Islet precursor cell (in vitro differentiated cells): ENCODE results near the gene NFKBIE.
"Not testable (repeated sequence)": the region's sequence is repeated elsewhere in the genome, so short reads cannot be mapped to it uniquely, and the experiment has no call there.

ENCODE experiments used
- DNase-seq: peaks from one replicate; pipeline ENCODE4 v3.0.0-alpha.2; 2018

Gene NFKBIE

GRCh38 chr6:44265007-44265721 lies at the start of gene NFKBIE:
TSS of gene NFKBIE (minus strand) at chr6:44265551. CDS start at chr6:44265346, 205 bp downstream.
- DNase-seq = peak; percentile 96

- DNase-seq = not testable (repeated sequence)
Observed at GRCh38 chr6:44314657-44315056, 49.3 kb upstream of the NFKBIE start.

GRCh38 chr6:44312901-44313788 lies 47.8 kb upstream of the NFKBIE start, which contains the start of gene AARS2:
TSS of gene AARS2 (minus strand) at chr6:44313347. CDS start at chr6:44313323, 24 bp downstream.
- DNase-seq = peak; percentile 93

GRCh38 chr6:44311767-44312166 lies 46.4 kb upstream of the NFKBIE start:
- DNase-seq = no peak

GRCh38 chr6:44311304-44311703 lies 46.0 kb upstream of the NFKBIE start:
- no peak for DNase-seq

GRCh38 chr6:44310241-44310640 lies 44.9 kb upstream of the NFKBIE start:
- no peak for DNase-seq

GRCh38 chr6:44309631-44310030 lies 44.3 kb upstream of the NFKBIE start:
- DNase-seq = no peak

GRCh38 chr6:44309092-44309491 lies 43.7 kb upstream of the NFKBIE start:
- DNase-seq = no peak

- no peak for DNase-seq
Observed at GRCh38 chr6:44307217-44307616, 41.9 kb upstream of the NFKBIE start.

GRCh38 chr6:44306710-44307109 lies 41.4 kb upstream of the NFKBIE start:
- no peak for DNase-seq

- no peak for DNase-seq
Observed at GRCh38 chr6:44305200-44305725, 39.9 kb upstream of the NFKBIE start.

- peak; percentile 72 for DNase-seq
Observed at GRCh38 chr6:44304282-44305199, 39.2 kb upstream of the NFKBIE start.

GRCh38 chr6:44303842-44304241 lies 38.5 kb upstream of the NFKBIE start:
- no peak for DNase-seq

GRCh38 chr6:44302856-44303255 lies 37.5 kb upstream of the NFKBIE start:
- no peak for DNase-seq

- DNase-seq = no peak
Observed at GRCh38 chr6:44301782-44302564, 36.6 kb upstream of the NFKBIE start.

- DNase-seq = no peak
Observed at GRCh38 chr6:44301106-44301505, 35.8 kb upstream of the NFKBIE start.

- no peak for DNase-seq
Observed at GRCh38 chr6:44300292-44300823, 35.0 kb upstream of the NFKBIE start.

GRCh38 chr6:44298864-44299263 lies 33.5 kb upstream of the NFKBIE start:
- DNase-seq = no peak

- no peak for DNase-seq
Observed at GRCh38 chr6:44298055-44298803, 32.9 kb upstream of the NFKBIE start.
